Skin epidermis (tissue), 12 donors: Measurements from ENCODE around the gene NPLOC4.

Experiments used
- H3K27ac ChIP-seq, 21 experiments: fragments of 200-600 bp; sonication (generic) in 11 of 21; one replicate each; pipeline ENCODE4 v1.5.0; 2020; ENCODE audit warnings: mild to moderate bottlenecking in 3 of 21, inconsistent platforms in 2 of 21, moderate library complexity in 2 of 21
- H3K4me3 ChIP-seq, 7 experiments: fragments of 200-600 bp; sonication (generic) in 2 of 7; one replicate each; pipeline ENCODE4 v1.5.0; 2020; ENCODE audit warnings: inconsistent platforms in 2 of 7, mild to moderate bottlenecking in 2 of 7, moderate library complexity in 1 of 7

Gene NPLOC4

GRCh38 chr17:81574643-81574956, 62.3 kb downstream of the NPLOC4 start:
- peak overlapping the region in 1 of 21 experiments; percentile 14 for H3K27ac ChIP-seq

GRCh38 chr17:81573794-81574642, 62.9 kb downstream of the NPLOC4 start:
- Histone ChIP-seq H3K4me3 (no peak overlapping the region), H3K27ac (no peak overlapping the region)

More at GRCh38 chr17:81574643-81574956, 62.3 kb downstream of the NPLOC4 start:
- no peak overlapping the region for H3K4me3 ChIP-seq

GRCh38 chr17:81572563-81573168, 64.2 kb downstream of the NPLOC4 start:
- no peak overlapping the region for H3K27ac ChIP-seq
- no peak overlapping the region for H3K4me3 ChIP-seq

- Histone ChIP-seq H3K27ac (no peak overlapping the region), H3K4me3 (no peak overlapping the region)
Observed at GRCh38 chr17:81570964-81571363, 65.9 kb downstream of the NPLOC4 start.

GRCh38 chr17:81569986-81570514, 66.9 kb downstream of the NPLOC4 start:
- H3K27ac ChIP-seq: no peak overlapping the region

GRCh38 chr17:81568416-81568815, 68.5 kb downstream of the NPLOC4 start:
- H3K4me3 ChIP-seq: no peak overlapping the region
- H3K27ac ChIP-seq: peak overlapping the region in 6 of 21 experiments; percentile 10 to 85 (median 44)

More at GRCh38 chr17:81569986-81570514, 66.9 kb downstream of the NPLOC4 start:
- H3K4me3 ChIP-seq: no peak overlapping the region

- no peak overlapping the region for H3K4me3 ChIP-seq
- H3K27ac ChIP-seq: peak overlapping the region in 20 of 21 experiments; percentile 3 to 91 (median 73)
Observed at GRCh38 chr17:81567191-81567590, 69.7 kb downstream of the NPLOC4 start.

- Histone ChIP-seq H3K4me3 (peak overlapping the region in 1 of 7 experiments; percentile 4), H3K27ac (peak overlapping the region in 20 of 21 experiments; percentile 17 to 91 (median 73))
Observed at GRCh38 chr17:81566461-81567126, 70.3 kb downstream of the NPLOC4 start.

- Histone ChIP-seq H3K4me3 (no peak overlapping the region), H3K27ac (peak overlapping the region in 10 of 21 experiments; percentile 38 to 91 (median 80))
Observed at GRCh38 chr17:81565231-81565630, 71.7 kb downstream of the NPLOC4 start.

- Histone ChIP-seq H3K27ac (peak overlapping the region in 7 of 21 experiments; percentile 4 to 91 (median 79)), H3K4me3 (no peak overlapping the region)
Observed at GRCh38 chr17:81564778-81565177, 72.1 kb downstream of the NPLOC4 start.

- H3K27ac ChIP-seq: peak overlapping the region in 3 of 21 experiments; percentile 4 to 85 (median 30)
- no peak overlapping the region for H3K4me3 ChIP-seq
Observed at GRCh38 chr17:81563861-81564586, 72.9 kb downstream of the NPLOC4 start.

- Histone ChIP-seq H3K27ac (peak overlapping the region in 5 of 21 experiments; percentile 10 to 66 (median 41)), H3K4me3 (no peak overlapping the region)
Observed at GRCh38 chr17:81561494-81561885, 75.4 kb downstream of the NPLOC4 start.

GRCh38 chr17:81558941-81559806, 77.7 kb downstream of the NPLOC4 start:
- no peak overlapping the region for H3K27ac ChIP-seq
- no peak overlapping the region for H3K4me3 ChIP-seq

- Histone ChIP-seq H3K4me3 (no peak overlapping the region), H3K27ac (no peak overlapping the region)
Observed at GRCh38 chr17:81558115-81558468, 78.8 kb downstream of the NPLOC4 start.

- H3K4me3 ChIP-seq: no peak overlapping the region
- no peak overlapping the region for H3K27ac ChIP-seq
Observed at GRCh38 chr17:81557276-81558114, 79.4 kb downstream of the NPLOC4 start.

- H3K27ac ChIP-seq: no peak overlapping the region
- no peak overlapping the region for H3K4me3 ChIP-seq
Observed at GRCh38 chr17:81556863-81557262, 80.0 kb downstream of the NPLOC4 start.

- Histone ChIP-seq H3K4me3 (no peak overlapping the region), H3K27ac (no peak overlapping the region)
Observed at GRCh38 chr17:81556175-81556691, 80.7 kb downstream of the NPLOC4 start.
